HG03558 (cell line): ENCODE data around the gene PAOX.
"Not testable (repeated sequence)": the region's sequence is repeated elsewhere in the genome, so short reads cannot be mapped to it uniquely, and the experiment has no call there.

Experiments used
- ATAC-seq: cut with Tn5 transposase; IDR thresholded peaks from one replicate; pipeline ENCODE4 v1.9.1; 2021; ENCODE audit warnings: moderate number of reproducible peaks; ENCODE audit not compliant: unreplicated experiment; ENCODE audit errors: extremely low read depth

Gene PAOX

DNA sequence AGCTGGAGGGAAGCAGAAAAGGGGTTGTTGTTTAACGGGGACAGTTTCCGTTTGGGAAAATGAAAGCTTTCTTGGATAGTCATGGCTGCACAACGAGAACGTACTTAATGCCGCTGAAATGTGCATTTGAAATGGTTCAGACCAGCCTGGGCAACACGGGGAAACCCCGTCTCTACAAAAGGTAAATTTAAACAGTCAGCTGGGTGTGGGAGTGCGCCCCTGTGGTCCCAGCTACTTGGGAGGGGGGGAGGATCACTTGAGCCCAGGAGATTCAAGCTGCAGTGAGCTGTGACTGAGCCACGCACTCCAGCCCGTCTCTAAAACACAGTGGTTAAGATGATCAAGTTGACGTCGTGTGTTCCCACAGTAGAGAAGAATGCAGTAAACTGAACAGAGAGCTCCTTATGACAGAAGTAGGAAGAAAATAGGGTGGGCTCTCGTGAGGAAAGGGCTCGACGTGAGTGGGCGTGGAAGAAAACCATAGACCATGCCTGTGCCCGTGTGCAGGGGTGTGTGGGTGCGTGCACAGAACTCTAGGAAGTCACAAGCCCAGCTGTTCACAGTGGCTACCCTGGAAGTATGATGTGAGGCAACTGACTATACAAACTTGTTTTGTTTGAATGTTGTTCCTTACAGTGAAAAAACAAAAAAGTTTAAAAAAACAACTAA, 17.2 kb upstream of the PAOX start:
- ATAC-seq, result no peak

DNA sequence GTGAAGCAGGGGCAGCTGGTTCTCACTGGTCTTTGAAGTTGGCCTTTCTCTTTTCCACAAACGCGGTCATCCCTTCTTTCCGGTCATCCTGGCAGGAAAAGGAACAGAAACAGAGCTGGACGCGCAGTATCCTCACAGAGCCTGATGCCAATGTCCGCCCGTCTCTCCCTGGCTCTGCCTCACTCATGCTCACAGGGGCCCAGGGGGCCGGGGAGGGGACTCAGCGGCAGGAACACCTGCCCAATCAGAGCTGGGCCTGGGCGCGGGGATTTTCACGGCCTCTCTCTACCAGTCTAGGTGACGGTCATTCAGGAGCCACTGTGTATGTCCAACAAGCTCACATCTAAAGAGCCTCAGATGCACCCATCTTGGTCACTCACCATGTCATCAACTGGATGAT, 16.2 kb upstream of the PAOX start:
- no peak for ATAC-seq

DNA sequence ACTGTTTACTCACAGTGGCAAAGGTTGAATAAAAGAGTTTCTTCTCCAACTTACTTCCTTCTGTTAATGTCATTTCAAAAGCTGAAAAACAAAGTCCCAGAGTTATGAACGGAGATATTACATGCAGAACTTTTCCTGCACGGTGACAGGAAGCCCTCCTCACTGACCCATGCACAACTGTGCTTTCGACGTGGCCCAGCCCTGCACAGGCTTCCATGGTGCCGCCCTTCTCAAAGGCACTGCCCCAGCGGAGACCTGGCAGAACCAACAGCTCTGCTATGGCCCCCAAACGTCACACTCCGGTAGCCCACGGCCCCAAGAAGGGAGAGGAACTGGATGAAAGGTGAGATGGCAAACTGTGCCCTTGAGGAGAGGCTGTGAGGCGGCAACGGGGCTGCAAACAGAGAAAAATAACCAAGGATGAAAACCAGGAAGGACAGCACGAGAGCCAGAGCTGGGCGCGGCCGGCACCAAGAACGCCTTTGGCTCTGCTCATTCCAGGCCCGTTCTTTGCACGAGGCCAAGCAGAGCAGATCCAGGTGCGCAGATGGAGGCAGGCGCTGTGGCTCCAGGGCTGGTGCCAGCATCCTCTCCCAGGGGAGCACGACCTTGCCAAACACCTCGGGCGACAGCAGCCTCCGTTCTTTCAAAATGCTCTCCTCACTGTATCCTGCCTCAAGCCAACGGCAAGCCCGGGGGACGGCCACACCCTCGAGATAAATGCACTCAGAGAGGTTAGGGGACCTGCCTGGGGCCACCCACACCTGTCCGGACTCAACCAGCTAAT, 14.2 kb upstream of the PAOX start:
- ATAC-seq, result no peak

DNA sequence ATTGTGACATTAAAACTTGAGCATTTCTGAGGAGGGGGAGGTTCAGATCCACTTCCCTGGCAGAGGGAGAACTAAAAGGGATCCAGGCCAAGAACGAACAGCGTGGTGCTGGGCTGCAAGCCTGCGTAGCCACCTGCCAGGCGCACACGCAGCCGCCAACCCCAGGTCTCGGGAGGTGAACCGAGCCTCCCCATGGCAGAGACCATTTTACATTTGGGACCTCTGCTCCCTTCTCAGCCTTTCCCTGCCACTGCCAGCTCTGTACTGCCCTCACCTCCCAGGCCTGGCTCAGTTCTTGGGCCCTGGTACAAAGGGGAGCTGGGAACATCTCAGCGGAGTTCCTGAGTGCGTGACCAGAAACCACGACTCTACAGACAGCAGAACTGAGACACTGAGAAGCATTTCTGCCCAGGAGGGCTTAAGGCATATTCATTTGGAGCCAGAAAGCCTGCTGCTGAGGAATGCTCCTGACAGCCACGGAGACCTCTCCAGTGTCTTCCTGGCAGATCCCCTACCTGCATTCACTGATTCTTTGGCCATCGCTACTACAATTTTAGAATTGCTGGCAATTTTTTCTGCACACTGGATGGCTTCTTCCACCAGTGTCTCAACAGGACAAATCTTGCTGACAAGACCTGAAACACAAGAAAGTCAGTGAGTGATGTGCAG, 13.5 kb upstream of the PAOX start:
- no peak for ATAC-seq

DNA sequence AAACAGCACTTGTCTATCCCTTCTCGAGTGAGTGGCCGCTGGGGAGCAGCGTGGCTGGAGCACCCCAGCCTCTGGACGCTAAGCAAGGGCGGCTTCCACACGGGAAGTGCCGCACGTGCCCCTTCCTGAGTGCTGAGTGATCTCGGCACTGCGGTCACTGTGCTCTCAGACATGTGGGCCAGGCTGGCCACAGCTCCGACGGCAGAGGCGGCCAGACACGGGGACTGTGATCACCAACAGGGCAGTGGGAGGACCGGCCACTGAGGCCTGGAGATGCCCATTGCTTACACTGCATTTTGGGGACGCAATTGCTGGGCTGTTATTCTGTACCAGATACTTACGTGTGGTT, 13.0 kb upstream of the PAOX start:
- no peak for ATAC-seq

DNA sequence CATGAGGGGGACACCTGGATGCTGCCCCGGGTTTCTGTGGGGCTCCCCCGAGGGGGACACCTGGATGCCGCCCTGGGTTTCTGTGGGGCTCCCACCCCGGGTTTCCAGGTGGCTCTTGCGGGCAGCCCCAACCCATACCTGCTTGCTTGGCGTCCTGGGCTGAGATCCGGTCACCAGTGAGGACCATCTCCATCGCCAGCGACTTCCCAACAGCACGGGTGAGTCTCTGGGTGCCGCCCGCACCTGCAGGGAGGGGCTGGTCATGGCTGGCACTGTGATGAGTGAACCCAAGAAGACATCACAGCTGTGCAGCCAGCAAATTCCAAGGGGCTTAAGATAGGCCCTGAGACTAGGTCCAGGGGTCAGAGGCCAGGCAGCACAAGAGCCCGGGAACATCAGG, 12.3 kb upstream of the PAOX start:
- no peak for ATAC-seq

DNA sequence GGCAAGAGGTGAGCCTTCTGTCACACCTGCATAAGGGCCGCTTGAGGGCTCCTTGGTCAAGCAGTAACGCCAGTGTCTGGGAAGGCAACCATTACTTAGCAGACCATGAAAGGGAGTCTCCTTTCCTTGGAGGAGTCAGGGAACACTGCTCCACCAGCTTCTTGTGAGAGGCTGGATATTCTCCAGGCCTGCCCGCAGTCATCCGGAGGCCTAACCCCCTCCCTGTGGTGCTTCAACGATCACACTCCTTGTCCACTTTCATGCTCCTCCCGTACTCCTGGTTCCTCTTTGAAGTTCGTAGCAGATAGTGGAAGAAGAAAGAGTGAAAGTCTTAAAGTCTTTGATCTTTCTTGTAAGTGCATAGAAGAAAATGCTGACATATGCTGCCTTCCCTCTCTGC, 11.6 kb upstream of the PAOX start:
- ATAC-seq, result not testable (repeated sequence)

DNA sequence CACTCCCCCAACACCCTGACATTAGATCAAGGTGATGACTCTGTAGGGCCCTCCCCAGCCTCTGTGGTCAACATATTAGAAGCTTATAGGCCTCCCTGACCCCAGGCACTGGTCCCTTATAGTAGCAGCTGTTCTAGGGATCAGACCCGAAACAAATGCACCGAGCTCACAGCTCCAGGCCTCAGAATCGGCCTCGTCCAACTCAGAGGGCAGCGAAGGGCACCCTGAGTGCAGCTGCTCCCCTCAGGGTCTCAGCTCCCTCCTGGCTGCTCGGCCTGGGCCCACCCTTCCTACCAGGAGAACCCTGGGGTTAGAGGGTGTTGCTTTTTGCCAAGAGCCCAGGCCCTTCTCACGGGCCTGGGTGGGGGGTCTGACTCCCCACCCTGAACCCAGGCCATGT, 10.9 kb upstream of the PAOX start:
- no peak for ATAC-seq

DNA sequence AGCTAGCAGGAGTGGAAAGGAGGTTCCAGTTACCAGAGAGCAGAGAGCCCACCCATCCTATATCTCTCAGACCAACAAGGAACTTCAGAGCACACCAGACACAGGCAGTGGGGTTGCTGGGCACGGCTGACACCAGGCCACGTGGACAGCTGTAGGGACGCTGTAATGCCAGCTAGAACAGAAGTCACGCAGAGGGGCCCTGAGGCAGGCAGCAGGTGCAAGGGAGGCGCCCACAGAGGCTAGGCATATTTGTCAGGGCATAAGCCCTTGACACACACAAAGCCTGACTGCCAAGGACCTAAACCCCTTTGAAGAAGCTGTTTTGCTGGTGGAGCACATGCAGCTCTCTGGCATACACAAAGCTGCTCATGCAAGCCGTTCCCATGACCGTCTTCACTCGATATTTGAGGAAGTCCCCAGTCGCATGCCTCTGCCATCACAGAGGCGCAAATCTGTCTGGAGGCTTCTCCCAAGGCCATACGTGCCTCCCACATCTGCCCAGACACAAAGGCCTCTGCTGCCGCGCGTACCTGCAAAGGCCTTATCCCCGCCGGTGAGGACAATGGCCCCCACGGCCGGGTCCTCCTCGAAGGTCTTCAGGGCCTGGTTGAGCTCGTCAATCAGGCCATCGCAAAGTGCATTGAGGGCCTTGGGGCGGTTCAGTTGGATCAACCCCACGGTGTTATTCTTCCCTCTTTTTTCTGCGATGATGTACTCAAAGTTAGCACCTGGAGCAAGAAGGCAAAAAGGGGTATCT, 8.9 kb upstream of the PAOX start:
- ATAC-seq, result no peak

DNA sequence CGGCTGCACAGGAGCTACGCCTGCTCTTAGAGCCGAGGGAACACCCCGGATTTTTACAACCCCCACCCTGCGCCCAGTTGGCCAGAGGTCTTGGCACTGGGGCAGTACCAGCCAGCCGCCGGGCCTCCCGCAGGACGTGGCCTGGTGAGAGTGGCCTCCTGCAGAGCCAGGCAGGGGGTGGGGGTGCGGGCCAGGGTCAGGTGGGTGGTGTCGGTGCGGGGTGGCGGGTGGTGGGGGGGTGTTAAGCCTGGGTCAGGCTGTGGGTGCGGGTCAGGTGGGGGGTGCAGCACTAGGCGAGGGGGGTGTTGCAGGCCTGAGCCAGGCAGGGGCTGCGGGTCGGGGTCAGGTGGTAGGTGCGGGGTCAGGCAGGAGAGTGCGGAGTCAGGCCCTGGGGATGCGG, 6.6 kb upstream of the PAOX start:
- ATAC-seq, result no peak

DNA sequence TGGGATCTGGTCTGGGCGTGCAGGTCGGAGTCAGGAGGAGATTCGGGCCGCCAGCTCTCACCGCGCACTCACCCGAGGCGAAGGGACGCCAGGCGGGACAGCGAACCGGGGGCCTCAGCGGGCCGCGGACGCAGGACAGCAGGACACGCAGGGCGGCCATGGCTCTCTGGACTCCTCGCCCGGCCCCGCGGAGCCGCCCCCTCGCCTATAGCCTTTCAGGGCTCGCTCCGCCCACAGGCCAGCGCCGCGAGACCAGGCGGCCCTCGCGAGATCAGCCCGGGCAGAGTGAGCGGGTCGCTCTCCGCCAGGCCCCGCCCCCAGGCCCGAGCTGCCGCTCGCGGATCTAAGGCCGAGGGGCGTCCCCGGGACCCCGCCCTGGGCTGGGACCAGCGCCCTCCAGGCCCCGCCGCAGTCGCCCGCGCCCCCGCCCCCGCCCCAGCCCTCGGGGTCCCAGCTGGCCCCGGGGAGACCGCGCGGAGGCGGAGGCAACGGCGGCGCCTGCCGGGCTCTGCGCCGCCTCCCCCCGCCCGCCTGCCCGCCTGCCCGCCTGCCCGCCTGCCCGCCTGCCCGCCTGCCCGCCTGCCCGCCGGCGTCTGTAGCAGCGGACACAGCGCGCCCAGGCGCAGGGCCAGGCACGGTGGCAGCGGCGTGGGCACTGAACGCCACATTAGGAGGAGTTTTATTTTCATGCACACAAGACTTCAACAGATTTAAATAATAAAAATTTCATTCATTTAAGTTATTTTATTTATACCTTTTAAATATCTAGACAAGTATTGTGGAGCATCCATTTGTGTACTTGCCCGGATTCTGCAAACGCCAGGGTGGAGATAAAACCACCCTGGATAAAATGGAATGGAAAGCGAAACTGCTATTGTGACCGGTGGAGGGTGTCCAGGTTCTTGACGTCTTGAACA, 5.6 kb upstream of the PAOX start, which contains the start of gene ECHS1:
TSS of gene ECHS1 (minus strand) at position 181 of the 917 bp plus-strand sequence. CDS start at position 160, 21 bp downstream.
- ATAC-seq, result peak; percentile 86

DNA sequence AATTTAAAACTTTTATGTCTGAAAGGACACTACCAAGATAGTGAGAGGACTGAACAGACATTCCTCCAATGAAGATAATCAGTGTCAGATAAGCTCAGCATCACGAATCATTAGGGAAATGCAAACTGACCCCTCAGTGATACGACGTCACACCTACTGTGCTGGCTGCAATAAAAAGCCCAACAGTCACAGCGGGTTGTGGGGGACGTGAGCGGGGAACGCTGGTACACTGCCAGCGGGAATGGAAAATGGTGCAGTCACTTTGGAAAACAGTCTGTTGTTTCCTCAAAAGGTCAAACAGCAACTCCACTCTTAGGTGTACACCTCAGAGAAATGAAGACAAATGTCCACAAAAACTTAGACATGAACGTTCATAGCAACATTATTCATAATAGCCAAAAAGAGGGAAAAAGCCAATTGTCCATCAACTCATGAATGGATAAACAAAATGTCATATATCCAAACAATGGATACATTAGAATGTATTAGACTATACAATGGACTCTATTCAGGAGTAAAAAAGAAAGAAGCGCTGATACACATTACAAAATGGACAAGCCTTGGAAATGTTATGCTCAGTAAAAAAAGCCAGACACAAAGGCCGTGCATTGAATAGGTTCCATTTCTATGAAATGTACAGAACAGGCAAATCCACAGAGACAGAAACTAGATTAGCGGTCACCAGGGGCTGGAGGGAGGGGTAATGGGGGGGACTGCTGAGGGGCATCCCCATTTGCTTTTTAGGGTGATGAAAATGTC, 3.5 kb upstream of the PAOX start:
- no peak for ATAC-seq

DNA sequence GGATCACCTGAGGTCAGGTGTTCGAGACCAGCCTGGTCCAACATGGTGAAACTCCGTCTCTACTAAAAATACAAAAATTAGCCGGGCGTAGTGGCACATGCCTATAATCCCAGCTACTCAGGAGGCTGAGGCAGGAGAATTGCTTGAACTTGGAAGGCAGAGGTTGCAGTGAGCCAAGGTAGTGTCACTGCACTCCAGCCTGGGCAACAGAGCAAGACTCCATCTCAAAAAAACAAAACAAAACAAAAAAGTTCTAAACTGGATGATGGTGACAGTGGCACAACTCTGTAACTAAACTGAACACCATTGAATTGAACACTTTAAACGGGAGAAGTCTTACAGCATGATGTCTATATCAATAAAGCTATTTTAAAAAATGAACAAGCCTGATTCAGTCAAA, 2.9 kb upstream of the PAOX start:
- not testable (repeated sequence) for ATAC-seq

DNA sequence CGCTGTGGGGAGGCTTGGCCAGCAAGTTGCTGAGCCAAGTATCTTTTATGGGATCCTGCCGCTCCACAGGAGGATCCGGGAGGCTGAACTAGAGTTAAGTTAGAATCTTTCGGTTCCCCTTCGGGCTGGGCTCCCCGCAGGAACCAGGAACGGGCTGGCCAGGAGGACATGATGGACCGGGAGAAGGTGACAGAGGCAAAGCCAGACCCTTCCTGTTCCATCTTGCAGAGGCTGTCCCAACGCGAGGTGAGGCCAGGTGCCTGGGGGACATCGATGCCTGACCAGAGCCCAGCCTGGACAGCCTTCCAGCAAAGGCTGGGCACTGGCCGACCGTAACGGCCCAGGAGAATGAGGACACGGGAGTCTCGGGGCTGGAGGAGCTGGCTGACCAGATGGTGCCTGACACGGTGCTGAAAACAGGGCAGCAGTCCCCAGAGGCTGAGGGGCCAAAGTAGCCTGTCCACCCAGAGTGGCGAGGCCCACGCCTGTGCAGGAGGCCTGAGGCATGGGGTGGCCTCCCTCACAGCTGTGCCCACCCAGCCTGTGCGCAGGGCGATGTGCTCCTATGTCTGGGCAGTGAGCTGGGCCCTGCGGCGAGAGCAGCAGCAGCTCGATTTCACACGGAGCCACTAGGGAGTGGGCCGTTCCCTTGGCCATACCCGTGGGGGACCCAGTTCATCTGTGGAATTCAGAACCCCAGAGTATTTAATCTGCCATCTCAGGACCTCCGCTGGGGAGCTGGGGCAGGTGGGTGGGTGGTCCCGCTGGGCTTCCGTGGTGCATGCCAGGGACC, 1.8 kb upstream of the PAOX start:
- ATAC-seq, result no peak

DNA sequence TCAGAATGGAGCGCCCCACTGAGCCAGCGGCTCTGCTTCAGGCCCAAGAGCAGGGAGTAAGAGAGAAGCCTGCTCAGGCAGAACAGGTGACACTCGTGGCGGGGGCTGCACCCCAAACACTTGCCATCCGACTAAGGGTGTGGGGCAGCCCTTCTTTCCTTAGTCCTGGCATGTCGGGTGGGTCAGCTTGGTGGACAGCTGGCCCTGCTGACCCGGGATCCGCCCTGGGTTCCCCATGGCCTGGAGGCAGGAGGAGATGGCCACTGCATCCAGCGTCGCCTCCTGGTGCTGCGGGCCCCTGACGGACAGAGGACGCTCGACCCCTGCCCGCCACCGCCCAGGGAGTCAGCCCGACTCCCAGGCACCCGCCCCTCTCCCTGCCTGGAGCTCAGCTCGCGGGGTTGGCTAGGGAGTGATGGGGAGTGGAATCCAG, 1.2 kb upstream of the PAOX start:
- no peak for ATAC-seq

DNA sequence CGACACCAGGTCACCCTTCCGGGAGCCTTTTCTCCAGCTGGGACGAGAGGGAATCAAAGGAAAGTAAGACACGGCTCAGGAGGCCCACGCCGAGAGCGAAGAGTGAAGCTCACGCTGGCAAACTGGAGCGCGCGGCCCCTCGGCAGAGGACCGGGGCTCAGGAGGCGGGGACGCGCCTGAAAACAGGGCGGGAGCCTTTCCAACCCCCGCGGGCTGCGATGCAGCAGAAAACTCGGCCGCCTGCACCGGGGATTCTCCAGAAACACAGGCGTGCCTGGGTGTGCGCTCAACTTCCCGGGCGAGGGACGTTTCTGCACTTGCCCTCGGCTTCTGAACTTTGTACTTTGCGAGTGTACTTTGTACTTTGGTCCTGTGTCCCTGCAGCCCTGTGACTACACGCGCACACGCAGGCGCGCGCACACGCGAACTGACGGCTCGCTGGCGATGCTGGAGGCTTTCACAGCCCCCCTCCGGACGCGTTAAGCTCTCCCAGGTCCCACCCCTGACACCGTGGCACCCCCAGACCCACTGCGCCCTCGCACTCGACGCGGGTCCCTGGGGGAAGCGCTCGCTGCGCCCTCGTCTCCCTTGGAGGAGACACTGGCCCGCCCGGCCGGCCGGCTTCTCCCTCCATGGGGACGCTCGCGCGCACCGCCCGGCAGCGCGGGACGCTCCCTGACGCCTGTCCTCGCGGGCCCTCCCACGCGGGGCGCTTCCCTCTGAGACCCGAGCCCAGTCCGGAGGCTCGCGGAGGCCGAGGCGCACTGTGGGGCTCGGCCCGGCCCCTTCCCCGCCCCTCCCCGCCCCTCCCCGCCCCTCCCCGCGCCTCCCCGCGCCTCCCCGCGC, 588 bp upstream of the PAOX start:
- no peak for ATAC-seq
